ENCODE results near the gene PPP1CB.
"Not testable (repeated sequence)": the region's sequence is repeated elsewhere in the genome, so short reads cannot be mapped to it uniquely, and the experiment has no call there.

PPP1CB gene

GRCh38 chr2:28780496-28780895 is 28.9 kb downstream of the PPP1CB start:
- no peak overlapping the region for H3K27ac ChIP-seq (ENCODE audit: extremely low read depth, low read depth, low read length)
- ChIA-PET POLR2A (no interaction called here), CTCF (no interaction called here)
- no peaks in the 10 kb centered on the region for H3K9me3 ChIP-seq (ENCODE audit: control insufficient read depth, insufficient read depth, low read depth, low read length)
- H3K4me1 ChIP-seq (ENCODE audit: control insufficient read depth, insufficient read depth, low read length), result no peaks in the 10 kb centered on the region
- no peak overlapping the region for H3K4me3 ChIP-seq (ENCODE audit: low read depth, low read length)
- H3K36me3 ChIP-seq (ENCODE audit: control insufficient read depth in 2 of 2, insufficient read depth in 1 of 2, low read length in 2 of 2), result peaks cover 52 to 76% of the 10 kb centered on the region in 2 experiments
- TF ChIP-seq ZBTB1 (tag by site-specific recombination; IDR thresholded peaks at IDR 0.05), result no peak
- TF ChIP-seq ZNF280C (tag by site-specific recombination; IDR thresholded peaks at IDR 0.05), result no peak
- TF ChIP-seq HOXD13 (CRISPR knock-in tag; IDR thresholded peaks at IDR 0.05; ENCODE audit: borderline replicate concordance), result no peak
- no peak for TF ChIP-seq ZXDB (tag by site-specific recombination; IDR thresholded peaks at IDR 0.05)
- no peak for TF ChIP-seq OVOL3 (tag by site-specific recombination; IDR thresholded peaks at IDR 0.05)
- TF ChIP-seq PRDM10 (tag by site-specific recombination; IDR thresholded peaks at IDR 0.05), result no peak
- no peak for TF ChIP-seq TCF7L2 (IDR thresholded peaks at IDR 0.05; ENCODE audit: borderline replicate concordance, low read depth, low read length)
- TF ChIP-seq ZSCAN18 (tag by site-specific recombination; IDR thresholded peaks at IDR 0.05), result no peak
- TF ChIP-seq ZBTB20 (tag by site-specific recombination; IDR thresholded peaks at IDR 0.05), result no peak
- TF ChIP-seq ZNF140 (tag by site-specific recombination; IDR thresholded peaks at IDR 0.05), result no peak
- TF ChIP-seq ZNF202 (tag by site-specific recombination; IDR thresholded peaks at IDR 0.05; ENCODE audit: borderline replicate concordance), result no peak
- TF ChIP-seq ZNF549 (tag by site-specific recombination; IDR thresholded peaks at IDR 0.05), result no peak
- TF ChIP-seq ZNF692 (tag by site-specific recombination; IDR thresholded peaks at IDR 0.05), result no peak
- TF ChIP-seq INSM2 (tag by site-specific recombination; IDR thresholded peaks at IDR 0.05), result no peak
- TF ChIP-seq ZNF548 (tag by site-specific recombination; IDR thresholded peaks at IDR 0.05), result no peak

GRCh38 chr2:28782423-28782822 is 30.8 kb downstream of the PPP1CB start:
- no peaks in the 10 kb centered on the region for H3K9me3 ChIP-seq (ENCODE audit: control insufficient read depth, insufficient read depth, low read depth, low read length)
- H3K27ac ChIP-seq (ENCODE audit: extremely low read depth, low read depth, low read length), result no peak overlapping the region
- no peaks in the 10 kb centered on the region for H3K4me1 ChIP-seq (ENCODE audit: control insufficient read depth, insufficient read depth, low read length)
- CTCF ChIA-PET, result interaction anchor here (0.8 kb wide), 1 partner anchor 188 kb away, joined by 4 read pairs; no protein-coding TSS in a partner anchor
- H3K4me3 ChIP-seq (ENCODE audit: low read depth, low read length), result no peak overlapping the region
- POLR2A ChIA-PET, result no interaction called here
- peak; percentile 35 for TF ChIP-seq SCRT2 (tag by site-specific recombination; IDR thresholded peaks at IDR 0.05)
- no peak for TF ChIP-seq ZNF501 (tag by site-specific recombination; IDR thresholded peaks at IDR 0.05)
- H3K36me3 ChIP-seq (ENCODE audit: control insufficient read depth in 2 of 2, insufficient read depth in 1 of 2, low read length in 2 of 2), result peaks cover 53 to 82% of the 10 kb centered on the region in 2 experiments

GRCh38 chr2:28784570-28784969 is 32.9 kb downstream of the PPP1CB start:
- H3K9me3 ChIP-seq (ENCODE audit: control insufficient read depth, insufficient read depth, low read depth, low read length); H3K4me1 ChIP-seq (ENCODE audit: control insufficient read depth, insufficient read depth, low read length); H3K4me3 ChIP-seq (ENCODE audit: low read depth, low read length); H3K27ac ChIP-seq (ENCODE audit: extremely low read depth, low read depth, low read length): not testable (repeated sequence)
- ChIA-PET CTCF (interaction anchor here (0.6 to 1.2 kb wide), 2 partner anchors 24 to 1331 kb away, joined by 4 to 7 read pairs; no protein-coding TSS in a partner anchor), POLR2A (interaction anchor here (0.6 kb wide), 1 partner anchor 33 kb away, joined by 3 read pairs; no protein-coding TSS in a partner anchor)
- peaks cover 66 to 84% of the 10 kb centered on the region in 2 experiments for H3K36me3 ChIP-seq (ENCODE audit: control insufficient read depth in 2 of 2, insufficient read depth in 1 of 2, low read length in 2 of 2)

All from HEK293 (cell line).